ENCODE measurements around the gene CDKN2B.

- TF ChIP-seq, protein P1, sequence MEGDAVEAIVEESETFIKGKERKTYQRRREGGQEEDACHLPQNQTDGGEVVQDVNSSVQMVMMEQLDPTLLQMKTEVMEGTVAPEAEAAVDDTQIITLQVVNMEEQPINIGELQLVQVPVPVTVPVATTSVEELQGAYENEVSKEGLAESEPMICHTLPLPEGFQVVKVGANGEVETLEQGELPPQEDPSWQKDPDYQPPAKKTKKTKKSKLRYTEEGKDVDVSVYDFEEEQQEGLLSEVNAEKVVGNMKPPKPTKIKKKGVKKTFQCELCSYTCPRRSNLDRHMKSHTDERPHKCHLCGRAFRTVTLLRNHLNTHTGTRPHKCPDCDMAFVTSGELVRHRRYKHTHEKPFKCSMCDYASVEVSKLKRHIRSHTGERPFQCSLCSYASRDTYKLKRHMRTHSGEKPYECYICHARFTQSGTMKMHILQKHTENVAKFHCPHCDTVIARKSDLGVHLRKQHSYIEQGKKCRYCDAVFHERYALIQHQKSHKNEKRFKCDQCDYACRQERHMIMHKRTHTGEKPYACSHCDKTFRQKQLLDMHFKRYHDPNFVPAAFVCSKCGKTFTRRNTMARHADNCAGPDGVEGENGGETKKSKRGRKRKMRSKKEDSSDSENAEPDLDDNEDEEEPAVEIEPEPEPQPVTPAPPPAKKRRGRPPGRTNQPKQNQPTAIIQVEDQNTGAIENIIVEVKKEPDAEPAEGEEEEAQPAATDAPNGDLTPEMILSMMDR (conservative IDR thresholded peaks at IDR 0.05; ENCODE audit: low read depth in 2 of 2), result no peak
- no peak for TF ChIP-seq EZH2phosphoT487 (IDR thresholded peaks at IDR 0.05; ENCODE audit: unreplicated experiment)
Measured at GRCh38 chr9:22041775-22042174, 32.7 kb upstream of the CDKN2B start.
